Measurements from ENCODE around the gene MEGF6.

The MEGF6 gene

GRCh38 chr1:3530926-3531818 lies 80.1 kb downstream of the MEGF6 start:
- H3K36me3 ChIP-seq (ENCODE audit: control insufficient read depth, low read length): no peaks in the 10 kb centered on the region
- H3K4me1 ChIP-seq (ENCODE audit: control insufficient read depth, low read length): no peaks in the 10 kb centered on the region; the same call in 1 of the 2 replicates
- H3F3A ChIP-seq (ENCODE audit: control insufficient read depth, insufficient read depth): no peaks in the 10 kb centered on the region
- no peak for TF ChIP-seq CTCF (IDR thresholded peaks at IDR 0.05; ENCODE audit: low read depth, low read length, poor library complexity, severe bottlenecking)
- TF ChIP-seq EZH2phosphoT487 (IDR thresholded peaks at IDR 0.05; ENCODE audit: borderline replicate concordance, low read length): no peak
- H4K20me1 ChIP-seq (ENCODE audit: control insufficient read depth, insufficient read depth, low read depth, low read length): no peaks in the 10 kb centered on the region
- peak overlapping the region; percentile 37; the same call in 1 of the 2 replicates for H3K4me3 ChIP-seq (ENCODE audit: low read length)
- H3K79me2 ChIP-seq (ENCODE audit: control insufficient read depth, low read length): no peaks in the 10 kb centered on the region
- H3K27me3 ChIP-seq (ENCODE audit: control insufficient read depth, low read length): peaks cover 4% of the 10 kb centered on the region; the same call in 1 of the 2 replicates
- no peaks in the 10 kb centered on the region for H3K9me2 ChIP-seq (replicated peaks; ENCODE audit: control insufficient read depth, low read length)
- H3K4me2 ChIP-seq (ENCODE audit: low read length): peak overlapping the region; percentile 43
- H3K27ac ChIP-seq (ENCODE audit: low read depth, low read length): no peak overlapping the region
- no peaks in the 10 kb centered on the region for H3K9me3 ChIP-seq (ENCODE audit: control insufficient read depth, insufficient read depth, low read length)

- H3K27ac ChIP-seq (ENCODE audit: low read depth, low read length): no peak overlapping the region
- H3K79me2 ChIP-seq (ENCODE audit: control insufficient read depth, low read length): no peaks in the 10 kb centered on the region
- no peaks in the 10 kb centered on the region for H3K9me3 ChIP-seq (ENCODE audit: control insufficient read depth, insufficient read depth, low read length)
- H3K4me1 ChIP-seq (ENCODE audit: control insufficient read depth, low read length): no peaks in the 10 kb centered on the region; the same call in 1 of the 2 replicates
- no peaks in the 10 kb centered on the region for H3F3A ChIP-seq (ENCODE audit: control insufficient read depth, insufficient read depth)
- no peaks in the 10 kb centered on the region for H4K20me1 ChIP-seq (ENCODE audit: control insufficient read depth, insufficient read depth, low read depth, low read length)
- no peaks in the 10 kb centered on the region for H3K9me2 ChIP-seq (replicated peaks; ENCODE audit: control insufficient read depth, low read length)
- no peaks in the 10 kb centered on the region for H3K36me3 ChIP-seq (ENCODE audit: control insufficient read depth, low read length)
- H3K27me3 ChIP-seq (ENCODE audit: control insufficient read depth, low read length): peaks cover 4% of the 10 kb centered on the region; the same call in 1 of the 2 replicates
- H3K4me3 ChIP-seq (ENCODE audit: low read length): peak overlapping the region; percentile 37; the same call in 1 of the 2 replicates
- peak overlapping the region; percentile 43 for H3K4me2 ChIP-seq (ENCODE audit: low read length)
- no peak for TF ChIP-seq CTCF (IDR thresholded peaks at IDR 0.05; ENCODE audit: low read depth, low read length, poor library complexity, severe bottlenecking)
- no peak for TF ChIP-seq EZH2phosphoT487 (IDR thresholded peaks at IDR 0.05; ENCODE audit: borderline replicate concordance, low read length)
These were observed 81.0 kb downstream of the MEGF6 start for GRCh38 chr1:3530086-3530925.

GRCh38 chr1:3529099-3529729 lies 82.1 kb downstream of the MEGF6 start:
- Histone ChIP-seq H3K79me2 (ENCODE audit: control insufficient read depth, low read length) (no peaks in the 10 kb centered on the region), H3K4me1 (ENCODE audit: control insufficient read depth, low read length) (no peaks in the 10 kb centered on the region; the same call in 1 of the 2 replicates), H3K27me3 (ENCODE audit: control insufficient read depth, low read length) (peaks cover 4% of the 10 kb centered on the region; the same call in 1 of the 2 replicates), H3K36me3 (ENCODE audit: control insufficient read depth, low read length) (no peaks in the 10 kb centered on the region), H3K27ac (ENCODE audit: low read depth, low read length) (no peak overlapping the region), H3K9me3 (ENCODE audit: control insufficient read depth, insufficient read depth, low read length) (no peaks in the 10 kb centered on the region), H3K9me2 (replicated peaks; ENCODE audit: control insufficient read depth, low read length) (no peaks in the 10 kb centered on the region), H4K20me1 (ENCODE audit: control insufficient read depth, insufficient read depth, low read depth, low read length) (no peaks in the 10 kb centered on the region), H3F3A (ENCODE audit: control insufficient read depth, insufficient read depth) (no peaks in the 10 kb centered on the region), H3K4me2 (ENCODE audit: low read length) (no peak overlapping the region), H3K4me3 (ENCODE audit: low read length) (no peak overlapping the region)
- no peak for TF ChIP-seq EZH2phosphoT487 (IDR thresholded peaks at IDR 0.05; ENCODE audit: borderline replicate concordance, low read length)
- TF ChIP-seq CTCF (IDR thresholded peaks at IDR 0.05; ENCODE audit: low read depth, low read length, poor library complexity, severe bottlenecking): no peak
